HG03135 (cell line): ENCODE measurements around the gene SPATS2.
"Not testable (repeated sequence)": the region's sequence is repeated elsewhere in the genome, so short reads cannot be mapped to it uniquely, and the experiment has no call there.

ENCODE experiments used
- ATAC-seq: cut with Tn5 transposase; IDR thresholded peaks from one replicate; pipeline ENCODE4 v1.9.1; 2021; ENCODE audit warnings: mild to moderate bottlenecking, moderate library complexity; ENCODE audit not compliant: unreplicated experiment

SPATS2 gene

GRCh38 chr12:49349266-49349665 lies 18.0 kb upstream of the SPATS2 start:
- no peak for ATAC-seq

GRCh38 chr12:49352351-49352750 lies 14.9 kb upstream of the SPATS2 start:
- no peak for ATAC-seq

GRCh38 chr12:49355913-49356312 lies 11.3 kb upstream of the SPATS2 start:
- no peak for ATAC-seq

GRCh38 chr12:49357103-49357678 lies 10.1 kb upstream of the SPATS2 start:
- no peak for ATAC-seq

GRCh38 chr12:49358483-49359141 lies 8.7 kb upstream of the SPATS2 start:
- ATAC-seq, result no peak

GRCh38 chr12:49359671-49360070 lies 7.6 kb upstream of the SPATS2 start:
- ATAC-seq, result no peak

GRCh38 chr12:49362077-49362476 lies 5.2 kb upstream of the SPATS2 start:
- no peak for ATAC-seq

GRCh38 chr12:49364989-49365388 lies 2.3 kb upstream of the SPATS2 start:
- no peak for ATAC-seq

GRCh38 chr12:49365542-49365941 lies 1.7 kb upstream of the SPATS2 start:
- ATAC-seq, result no peak

- no peak for ATAC-seq
These were observed 1.1 kb upstream of the SPATS2 start for GRCh38 chr12:49366096-49366651.

- peak; percentile 65 for ATAC-seq
These were observed 446 bp upstream of the SPATS2 start for GRCh38 chr12:49366652-49367380.

- no peak for ATAC-seq
These were observed 958 bp downstream of the SPATS2 start for GRCh38 chr12:49368240-49368600.

GRCh38 chr12:49369411-49370145 lies 2.3 kb downstream of the SPATS2 start:
- ATAC-seq, result peak; percentile 40

GRCh38 chr12:49370539-49370938 lies 3.3 kb downstream of the SPATS2 start:
- ATAC-seq, result no peak

- ATAC-seq, result no peak
These were observed 8.1 kb downstream of the SPATS2 start for GRCh38 chr12:49375406-49375805.

GRCh38 chr12:49377386-49377785 lies 10.1 kb downstream of the SPATS2 start:
- ATAC-seq, result no peak

- not testable (repeated sequence) for ATAC-seq
These were observed 12.9 kb downstream of the SPATS2 start for GRCh38 chr12:49380184-49380583.

- ATAC-seq, result no peak
These were observed 21.6 kb downstream of the SPATS2 start for GRCh38 chr12:49388682-49389386.

GRCh38 chr12:49389387-49389703 lies 22.1 kb downstream of the SPATS2 start:
- ATAC-seq, result no peak

- ATAC-seq, result no peak
These were observed 29.7 kb downstream of the SPATS2 start for GRCh38 chr12:49397000-49397399.

GRCh38 chr12:49400304-49400703 lies 33.0 kb downstream of the SPATS2 start:
- no peak for ATAC-seq
